GM12892 (cell line): Measurements from ENCODE around the gene RAP1GAP2.

Source experiments
- POLR2A ChIP-seq: IDR thresholded peaks from 2 replicates; pipeline ENCODE4 v1.6.1; 2011; ENCODE audit warnings: low read depth, low read length, control low read depth
- POLR2AphosphoS5 ChIP-seq: IDR thresholded peaks from 2 replicates; pipeline ENCODE4 v1.6.1; 2011; ENCODE audit warnings: low read depth, low read length, control low read depth
- TAF1 ChIP-seq: IDR thresholded peaks from 2 replicates; pipeline ENCODE4 v1.6.1; 2011; ENCODE audit warnings: low read depth, mild to moderate bottlenecking, control low read depth, low read length, borderline replicate concordance

DNA sequence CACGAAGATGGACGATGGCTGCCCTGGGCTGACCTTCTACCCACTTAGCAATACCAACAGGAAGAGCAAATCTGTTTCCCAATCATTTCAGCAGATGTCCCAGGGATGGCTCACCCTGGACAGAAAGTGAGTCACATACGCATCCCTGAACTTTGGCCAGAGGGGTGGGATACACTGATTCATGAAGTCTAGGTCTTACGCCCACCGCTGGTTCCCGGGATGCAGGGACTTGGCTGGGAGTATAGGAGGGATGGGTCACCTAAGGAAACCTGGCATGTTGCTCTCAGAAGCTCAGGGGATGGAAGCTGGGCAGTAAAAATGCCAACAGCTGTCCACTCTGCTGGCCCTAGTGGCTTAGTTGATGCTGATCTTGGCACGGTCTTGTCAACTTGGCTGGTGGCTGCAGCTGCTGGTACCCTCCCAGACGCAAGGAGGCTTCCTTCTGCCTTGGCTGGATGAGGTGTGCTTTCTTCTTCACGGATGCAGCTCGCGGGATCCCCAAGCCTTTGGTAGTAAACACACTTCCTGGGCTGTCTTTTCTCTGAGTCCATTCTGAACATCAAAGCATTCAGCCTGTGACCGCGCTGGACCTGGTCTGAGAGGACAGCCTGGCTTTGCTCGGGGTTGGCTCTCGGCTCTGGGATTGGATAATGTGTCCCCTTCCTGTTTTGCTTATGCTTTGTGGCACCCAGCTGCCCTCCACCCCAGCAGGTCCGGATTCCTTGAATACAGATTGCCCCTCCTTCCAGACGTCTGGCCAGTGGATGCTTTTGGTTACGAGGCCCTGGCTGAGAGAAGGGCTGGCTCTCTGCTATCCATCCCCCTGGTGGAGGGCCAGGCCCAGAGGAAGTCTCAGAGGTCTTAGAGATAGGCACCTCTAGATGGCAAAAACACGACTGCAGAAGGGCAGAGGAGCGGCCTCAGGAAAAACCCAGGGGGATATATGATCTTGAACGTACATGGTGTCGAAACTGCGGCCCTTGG lies 71.5 kb downstream of the RAP1GAP2 start:
- TF ChIP-seq POLR2AphosphoS5 = no peak
- TF ChIP-seq TAF1 = no peak
- no peak for TF ChIP-seq POLR2A
